SIG-M5 (cell line): ENCODE results near the gene ATP6V1G2.

Experiments
- DNase-seq: peaks from one replicate; lab custom pipeline; 2025; lab: John Stamatoyannopoulos, UW

The ATP6V1G2 gene

DNA sequence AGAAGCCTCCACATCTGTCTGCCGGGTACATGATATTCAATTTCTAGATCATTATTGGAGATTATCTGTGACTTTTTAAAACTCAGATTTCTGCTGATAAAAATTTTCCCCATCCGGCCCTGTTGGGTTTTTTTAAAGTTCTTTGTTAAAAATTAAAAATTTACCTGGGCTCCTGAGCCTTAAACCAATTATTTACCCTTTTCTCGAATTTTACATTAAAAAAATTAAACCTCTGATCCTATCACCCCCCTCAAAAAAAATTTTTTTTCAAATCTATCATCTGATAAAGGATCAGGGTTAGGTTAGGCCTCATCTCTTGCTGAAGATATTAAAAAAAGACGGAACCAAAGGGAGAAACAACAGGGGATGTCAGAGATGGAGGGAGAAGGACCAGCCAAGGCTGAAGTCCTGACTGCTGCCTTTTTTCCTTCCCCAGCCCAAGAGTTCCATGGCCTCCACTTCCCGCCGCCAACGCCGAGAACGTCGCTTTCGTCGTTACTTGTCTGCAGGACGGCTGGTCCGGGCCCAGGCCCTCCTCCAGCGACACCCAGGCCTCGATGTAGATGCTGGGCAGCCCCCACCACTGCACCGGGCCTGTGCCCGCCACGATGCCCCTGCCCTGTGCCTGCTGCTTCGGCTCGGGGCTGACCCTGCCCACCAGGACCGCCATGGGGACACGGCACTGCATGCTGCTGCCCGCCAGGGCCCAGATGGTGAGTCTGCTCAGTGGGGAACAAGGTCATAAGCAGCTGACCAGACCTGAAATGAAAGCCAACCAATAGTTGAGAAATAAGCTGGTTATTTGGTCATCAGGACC, 1.5 kb upstream of the ATP6V1G2 start:
- no peak for DNase-seq

DNA sequence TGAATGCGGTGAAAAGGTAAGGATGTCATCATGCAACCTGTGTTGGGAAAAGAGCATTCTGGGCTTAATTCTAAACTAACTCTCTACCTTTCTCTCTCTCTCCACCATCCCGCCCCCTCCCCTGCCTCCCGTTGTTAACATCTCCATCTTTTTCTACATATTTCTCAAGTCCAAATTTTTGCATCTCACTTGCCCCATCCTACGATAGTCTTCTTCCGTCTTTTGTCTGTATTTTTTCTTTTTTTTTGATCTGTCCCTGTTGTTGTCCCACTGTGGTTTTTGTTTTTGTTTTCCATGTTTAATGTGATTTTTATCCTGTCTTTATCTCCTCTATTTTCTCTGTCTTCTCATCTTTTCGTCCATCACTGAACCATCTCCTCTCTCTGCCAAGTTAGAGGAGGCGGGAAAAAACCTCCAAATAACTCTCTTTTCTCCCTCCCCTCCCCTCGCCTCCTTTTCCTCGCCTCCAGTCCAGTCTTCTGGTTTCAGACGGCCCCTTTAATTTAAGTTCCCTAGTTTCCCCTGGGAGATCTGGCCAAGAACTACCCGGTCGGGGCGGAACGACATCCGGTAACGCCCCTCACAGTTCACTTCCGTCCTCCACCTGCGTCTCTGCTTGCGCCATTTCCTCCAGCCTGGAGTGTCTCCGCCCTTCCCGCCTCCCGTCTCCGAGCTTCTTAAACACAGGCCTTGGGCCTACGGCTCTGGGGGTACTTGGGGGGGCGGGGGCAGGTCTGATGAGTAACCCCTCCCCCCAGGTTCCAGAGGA, 734 bp upstream of the ATP6V1G2 start, which contains the start of gene NFKBIL1:
Gene NFKBIL1 (plus strand): TSS at position 651 of the 769 bp plus-strand sequence. CDS start 87 bp downstream, at position 738.
- DNase-seq, result peak; percentile 95

DNA sequence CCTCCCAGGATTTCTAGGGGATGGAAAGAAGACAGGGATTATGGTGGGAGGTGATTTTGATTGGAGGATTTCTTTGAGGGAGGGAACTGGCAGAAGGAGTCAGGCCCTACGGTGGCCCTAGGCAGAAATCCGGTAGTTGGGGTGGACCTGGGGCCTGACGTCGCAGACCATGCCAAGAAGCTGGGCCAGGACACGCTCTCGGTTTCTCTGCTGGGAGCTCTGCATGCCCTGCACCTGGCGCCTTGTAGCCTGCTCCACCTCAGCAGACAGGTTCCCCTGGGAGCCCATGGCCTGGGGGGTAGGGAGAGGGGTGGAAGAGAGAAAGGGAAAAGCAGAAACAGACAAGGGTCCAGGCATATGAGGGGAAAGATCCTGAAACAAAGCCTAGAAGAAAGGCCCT, 1.1 kb downstream of the ATP6V1G2 start:
- DNase-seq, result no peak

DNA sequence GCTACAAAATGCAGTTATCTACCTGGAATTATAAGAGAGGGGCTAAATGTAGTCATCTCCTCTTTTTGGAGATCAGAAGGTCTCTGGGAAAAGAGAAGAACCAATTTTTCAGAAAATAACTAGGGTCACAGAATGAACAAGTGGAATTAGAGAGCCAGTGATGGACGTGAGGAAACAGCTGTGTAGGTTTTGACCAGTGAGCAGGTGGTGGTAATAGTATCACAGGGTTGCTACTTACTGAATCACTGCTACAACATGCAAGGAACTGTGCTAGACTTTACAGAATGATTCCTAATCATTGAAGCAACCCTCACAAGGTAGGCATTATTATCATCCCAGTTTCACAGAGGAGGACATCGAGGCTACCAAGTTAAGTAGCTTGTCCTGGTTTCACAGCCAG, 1.7 kb downstream of the ATP6V1G2 start:
- no peak for DNase-seq

DNA sequence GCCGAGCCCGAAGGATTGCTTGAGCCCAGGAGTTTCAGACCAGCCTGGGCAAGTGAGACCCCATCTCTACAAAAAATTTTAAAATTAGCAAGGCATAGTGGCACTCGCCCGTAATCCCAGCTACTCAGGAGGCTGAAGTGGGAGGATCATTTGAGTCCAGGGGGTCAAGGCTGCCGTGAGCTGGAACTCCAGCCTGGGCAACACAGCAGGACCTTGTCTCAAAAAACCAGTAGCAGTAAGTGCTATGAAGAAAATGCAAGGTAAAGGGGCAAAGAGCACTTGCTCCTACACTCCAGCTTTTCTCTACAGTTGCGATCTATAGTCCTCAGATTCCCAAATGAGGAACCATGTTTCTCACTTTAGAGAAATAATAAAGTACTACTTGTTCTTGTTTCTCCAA, 2.8 kb downstream of the ATP6V1G2 start:
- no peak for DNase-seq

DNA sequence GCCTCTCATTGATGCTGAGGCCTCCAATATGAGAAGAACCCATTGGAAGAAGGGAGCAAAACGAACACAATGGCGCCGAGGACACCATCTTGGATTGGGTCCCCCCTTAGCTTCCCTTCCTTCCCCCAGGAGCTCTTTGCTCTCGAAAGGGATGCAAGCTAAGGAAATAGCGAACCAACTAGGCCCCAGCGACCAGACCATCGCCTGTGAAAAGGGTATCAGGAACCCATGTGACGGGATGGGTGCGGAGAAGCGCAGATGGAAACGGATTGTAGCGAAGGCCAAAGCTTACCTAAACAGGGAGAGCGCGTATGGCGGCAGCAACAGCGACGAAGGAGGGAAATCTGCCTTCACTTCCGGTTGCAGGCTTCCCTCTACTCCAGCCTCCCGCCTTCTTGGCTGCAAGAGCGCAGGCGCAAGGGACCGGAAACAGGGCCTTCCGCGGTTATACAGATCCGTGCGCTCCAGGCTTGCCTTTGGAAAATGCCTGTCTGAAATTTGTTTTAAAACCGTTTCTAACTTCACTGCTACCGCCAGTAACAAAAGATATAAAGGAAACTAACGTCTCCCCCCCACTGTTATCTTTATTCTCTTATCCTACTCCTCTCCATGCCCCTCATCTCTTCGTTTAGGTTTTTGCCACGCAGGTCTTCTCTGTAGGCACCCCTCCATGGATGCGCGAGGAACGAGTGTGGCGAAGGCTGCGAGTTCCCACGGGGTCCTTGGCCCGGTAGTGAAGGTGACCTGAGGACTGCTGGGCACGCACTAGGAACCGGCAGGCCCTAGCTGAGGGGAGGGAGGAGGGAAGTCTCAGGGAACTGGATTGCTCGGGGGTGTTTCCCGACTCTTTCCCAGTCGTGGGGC, 4.5 kb downstream of the ATP6V1G2 start, which contains the start of gene DDX39B:
Gene DDX39B (minus strand): TSS at position 346 of the 864 bp plus-strand sequence. CDS start 1,471 bp downstream, outside the sequence.
- peak; percentile 78 for DNase-seq

DNA sequence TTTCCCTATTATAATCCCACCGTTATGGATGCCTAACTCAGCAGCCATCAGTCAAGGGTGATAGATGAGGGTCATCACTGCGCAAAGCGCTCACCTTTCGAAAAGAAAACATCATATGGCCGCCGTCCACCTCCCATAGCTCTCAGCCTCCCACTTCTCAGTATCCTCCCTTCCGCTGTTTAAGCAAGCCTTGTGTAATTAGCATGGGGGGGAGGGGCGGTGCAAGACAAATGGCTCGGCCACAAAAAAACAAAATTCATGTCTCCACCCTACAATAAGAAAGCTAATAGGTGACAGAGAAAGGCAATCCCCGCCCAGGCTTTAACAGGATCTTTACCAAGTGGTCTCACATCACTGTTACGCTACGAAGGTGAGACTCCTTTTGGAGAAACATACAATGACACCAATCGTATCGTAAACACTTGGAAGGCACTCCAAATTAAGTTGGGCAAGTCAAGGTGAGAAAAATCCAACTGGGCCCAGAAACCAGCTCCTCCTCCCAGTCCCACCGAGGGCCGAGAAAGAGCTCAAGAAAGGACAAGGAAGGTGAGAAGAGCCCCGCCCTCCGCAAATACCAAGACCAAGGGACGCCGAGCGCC, 5.2 kb downstream of the ATP6V1G2 start:
- no peak for DNase-seq

DNA sequence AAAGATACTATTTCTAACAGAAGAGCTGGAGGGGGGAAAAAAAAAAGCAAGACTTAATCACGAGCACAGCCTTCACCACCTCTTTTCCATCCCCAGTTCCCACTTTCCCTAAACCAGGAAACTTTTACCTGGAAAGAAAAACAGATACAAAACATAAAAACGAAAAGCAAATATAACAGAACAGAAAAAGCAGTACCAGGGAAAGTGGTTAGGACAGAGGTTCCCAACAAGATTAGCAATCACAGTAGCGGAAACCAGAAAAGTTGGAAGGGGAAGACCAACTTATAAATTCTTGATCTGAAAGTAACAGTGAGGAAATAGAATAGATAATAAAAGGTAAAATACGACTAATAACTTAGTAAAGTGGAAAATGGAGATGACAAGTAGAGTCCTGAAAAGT, 5.8 kb downstream of the ATP6V1G2 start:
- no peak for DNase-seq

DNA sequence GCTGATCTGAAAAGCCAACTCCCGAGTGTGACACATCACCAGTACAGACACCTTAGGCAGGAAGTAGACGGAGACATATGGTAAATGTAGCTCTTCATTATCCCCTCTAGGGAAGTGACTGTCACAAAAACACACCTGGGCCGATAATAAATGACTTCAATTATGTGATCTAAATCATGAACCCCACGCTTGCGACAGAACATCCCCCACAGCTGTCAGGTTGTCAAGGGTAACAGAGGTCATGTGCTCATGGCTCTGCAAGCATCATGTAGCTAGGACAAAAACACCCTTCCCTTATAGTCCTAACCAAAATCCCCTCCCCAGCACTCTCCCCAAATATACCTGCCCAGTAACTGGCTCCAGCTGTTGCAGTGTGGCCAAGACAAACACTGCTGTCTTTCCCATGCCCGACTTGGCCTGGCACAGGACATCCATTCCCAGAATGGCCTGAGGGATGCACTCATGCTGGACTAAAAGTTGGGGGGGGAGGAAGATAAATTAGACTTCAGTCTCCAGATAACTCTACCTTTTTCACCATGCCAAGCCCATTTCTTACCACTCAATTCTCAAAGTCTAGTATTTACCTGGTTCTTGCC, 7.5 kb downstream of the ATP6V1G2 start:
- no peak for DNase-seq

DNA sequence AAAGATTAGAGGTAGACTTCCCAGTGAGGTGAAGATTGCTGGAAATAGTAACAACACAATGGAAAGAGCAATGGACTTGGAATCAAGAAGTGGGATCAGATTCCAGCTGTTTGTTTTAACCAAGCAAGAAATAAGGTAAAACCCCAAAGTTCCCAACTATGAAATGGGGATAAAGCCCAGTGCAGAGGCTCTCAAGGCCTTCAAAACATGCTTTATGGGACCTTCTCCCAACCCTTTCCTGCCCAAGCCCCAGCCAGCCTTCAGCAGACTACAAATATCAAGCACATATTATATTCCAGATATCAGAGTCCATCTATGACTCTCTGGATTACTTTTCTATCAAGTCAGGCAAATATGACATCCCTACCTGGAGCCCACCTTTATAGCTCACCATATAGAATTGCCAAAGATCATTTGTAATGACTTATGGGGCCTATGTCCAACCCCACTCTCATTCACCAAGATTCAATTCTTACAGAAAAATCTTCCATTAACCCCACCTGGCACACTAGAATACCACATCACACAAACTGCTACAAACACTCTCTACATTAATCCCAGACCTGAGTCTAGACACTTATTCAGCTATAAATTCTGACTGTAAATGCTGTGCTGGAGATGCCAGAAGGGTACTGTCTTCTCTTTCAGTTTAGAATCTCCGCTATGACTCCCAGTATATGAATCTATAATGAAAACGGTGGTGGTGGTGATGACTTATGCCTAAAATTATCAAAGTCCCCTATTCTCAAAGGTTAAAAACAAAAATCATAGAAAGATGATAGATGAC, 10.7 kb downstream of the ATP6V1G2 start:
- DNase-seq, result no peak

DNA sequence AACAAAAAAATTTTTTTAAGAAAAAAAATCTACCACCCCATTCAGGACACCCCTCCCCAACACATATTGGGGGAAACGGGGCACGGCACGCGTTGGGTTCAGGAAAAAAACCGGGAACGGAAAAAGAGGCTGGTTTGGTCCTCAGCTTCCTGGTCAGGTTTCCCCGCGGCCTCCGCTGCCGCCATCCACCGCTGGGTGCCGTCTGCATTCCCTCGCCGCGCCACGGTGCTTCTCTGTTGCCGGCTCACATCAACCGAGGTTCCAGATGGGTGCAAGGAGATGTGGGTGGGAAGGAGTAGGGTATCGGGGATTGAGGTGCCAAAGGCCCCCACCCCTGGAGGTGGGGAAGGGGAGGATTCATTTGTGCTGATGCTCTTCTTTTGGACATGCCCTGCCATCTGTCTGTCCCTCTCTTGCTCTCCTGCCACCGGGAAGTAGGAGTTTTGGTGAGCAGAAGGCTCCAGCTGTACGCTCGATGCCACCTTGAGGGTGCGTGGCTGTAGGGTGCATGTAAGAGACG, 11.8 kb downstream of the ATP6V1G2 start:
- no peak for DNase-seq

DNA sequence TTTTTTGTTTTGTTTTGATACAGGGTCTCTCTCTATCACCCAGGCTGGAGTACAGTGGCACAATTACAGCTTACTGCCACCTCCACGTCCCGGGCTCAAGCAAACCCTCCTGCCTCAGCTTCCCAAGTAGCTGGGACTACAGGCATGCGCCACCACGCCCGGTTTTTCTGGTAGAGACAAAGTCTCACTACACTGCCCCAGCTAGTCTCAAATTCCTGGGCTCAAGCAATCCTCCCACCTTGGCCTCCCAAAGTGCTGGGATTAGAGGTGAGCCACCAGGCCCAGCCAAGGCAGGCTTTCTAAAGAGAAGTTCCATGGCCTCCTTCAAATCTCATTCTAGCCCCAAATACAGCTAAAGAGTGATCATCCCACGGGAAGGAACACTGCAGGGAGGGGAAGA, 12.4 kb downstream of the ATP6V1G2 start:
- no peak for DNase-seq

DNA sequence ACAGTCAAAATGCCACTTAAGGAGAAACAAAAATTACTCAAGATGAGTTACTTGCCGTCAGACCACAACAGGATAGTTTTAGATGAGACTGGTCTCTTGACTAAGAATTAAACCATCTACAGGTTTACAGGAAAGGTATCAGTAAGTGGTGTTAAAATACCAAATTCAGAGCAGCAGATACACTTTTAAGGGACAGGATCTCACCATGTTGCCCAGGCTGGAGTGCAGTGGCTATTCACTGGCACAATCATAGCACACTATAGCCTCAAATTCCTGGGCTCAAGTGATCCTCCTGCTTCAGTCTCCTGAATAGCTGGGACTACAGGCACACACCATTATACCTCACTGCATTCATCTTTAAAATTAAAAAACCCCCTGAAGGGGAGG, 13.0 kb downstream of the ATP6V1G2 start:
- DNase-seq, result no peak

DNA sequence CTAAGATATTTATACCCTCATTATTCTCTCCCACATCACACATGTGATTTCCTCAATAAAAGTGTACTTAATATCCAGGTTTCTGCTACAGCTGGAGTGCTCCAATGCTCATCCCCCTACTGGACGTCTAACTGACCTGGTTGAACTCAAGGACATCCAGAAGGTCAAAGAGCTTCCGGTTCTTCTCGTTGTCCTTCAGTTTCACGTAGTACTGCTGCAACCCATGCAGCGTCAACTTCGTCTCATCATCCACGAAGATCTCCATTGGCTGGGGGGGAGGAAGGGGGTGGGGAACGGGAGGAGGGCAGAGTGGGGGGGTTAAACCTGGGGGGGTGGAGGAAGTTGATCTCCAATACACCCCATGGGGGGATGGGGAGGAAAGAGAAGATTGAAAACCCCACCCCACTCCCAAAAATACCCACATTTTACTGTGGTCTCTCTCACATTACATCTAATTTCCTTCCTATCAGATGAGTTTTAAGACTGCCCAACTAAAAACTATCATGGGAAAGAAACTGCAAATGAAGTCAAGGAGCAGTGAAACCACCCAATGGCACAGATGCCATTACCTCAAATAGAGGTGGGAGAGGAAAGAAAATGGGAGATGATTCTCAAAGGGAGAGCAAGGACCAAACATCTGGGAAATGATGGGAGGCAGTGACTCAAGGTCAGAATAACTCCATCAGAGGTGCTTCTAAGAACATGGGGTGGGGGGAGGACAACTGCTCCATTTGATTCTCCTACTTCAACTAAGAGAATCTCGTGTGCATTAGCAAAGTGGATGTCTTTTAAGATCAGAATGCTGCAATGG, 13.6 kb downstream of the ATP6V1G2 start:
- no peak for DNase-seq

DNA sequence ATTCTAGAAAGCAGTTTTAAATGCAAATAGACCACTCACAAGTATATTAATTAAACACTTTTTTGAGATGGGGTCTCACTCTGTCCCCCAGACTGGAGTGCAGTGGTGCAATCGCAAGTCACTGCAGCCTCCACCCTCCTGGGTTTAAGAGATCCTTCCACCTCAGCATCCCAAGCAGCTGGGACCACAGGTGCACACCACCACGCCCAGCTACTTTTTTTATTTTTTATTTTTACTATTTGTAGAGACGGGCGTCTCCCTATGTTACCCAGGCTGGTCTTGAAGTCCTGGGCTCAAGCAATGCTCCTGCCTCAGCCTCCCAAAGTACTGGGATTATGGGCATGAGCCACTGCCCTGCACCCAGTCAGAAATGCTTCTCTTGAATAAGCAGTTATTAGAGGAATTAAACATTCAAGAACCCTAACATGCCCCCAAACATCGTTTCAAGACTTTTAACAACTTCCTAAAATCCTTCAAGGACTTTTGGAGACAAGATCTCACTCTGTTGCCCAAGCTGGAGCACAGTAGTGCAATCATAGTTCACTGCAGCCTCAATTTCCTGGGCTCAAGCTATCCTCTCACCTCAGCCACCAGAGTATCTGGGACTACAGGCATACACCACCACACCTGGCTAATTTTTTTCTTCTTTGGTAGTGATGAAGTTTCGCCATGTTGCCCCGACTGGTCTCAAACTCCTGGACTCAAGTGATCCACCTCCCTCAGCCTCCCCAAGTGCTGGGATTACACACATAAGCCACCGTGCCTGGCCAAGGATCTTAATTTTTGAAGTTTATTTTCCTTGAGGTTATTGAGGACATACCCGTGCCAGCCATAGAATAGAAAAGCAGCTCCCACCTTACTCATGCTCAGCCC, 14.4 kb downstream of the ATP6V1G2 start:
- no peak for DNase-seq

DNA sequence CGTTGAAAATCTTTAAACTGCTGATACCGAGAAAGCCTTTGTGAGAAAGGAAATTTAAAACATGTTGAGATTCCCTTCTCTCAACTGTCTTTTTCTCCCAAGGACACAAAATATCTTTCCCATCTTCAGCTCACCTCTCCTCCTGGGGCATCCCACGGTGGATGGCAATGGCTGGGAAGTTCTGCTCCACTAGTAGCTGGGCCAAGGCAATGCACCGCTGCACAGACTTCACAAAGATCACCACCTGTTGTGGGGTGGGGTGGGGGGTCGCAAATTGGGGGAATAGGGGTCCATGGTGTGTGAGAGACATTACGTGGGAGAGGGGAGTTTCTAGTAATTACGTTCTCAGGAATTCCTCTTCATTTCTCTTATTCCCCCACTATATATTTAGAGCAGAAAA, 15.2 kb downstream of the ATP6V1G2 start:
- no peak for DNase-seq

DNA sequence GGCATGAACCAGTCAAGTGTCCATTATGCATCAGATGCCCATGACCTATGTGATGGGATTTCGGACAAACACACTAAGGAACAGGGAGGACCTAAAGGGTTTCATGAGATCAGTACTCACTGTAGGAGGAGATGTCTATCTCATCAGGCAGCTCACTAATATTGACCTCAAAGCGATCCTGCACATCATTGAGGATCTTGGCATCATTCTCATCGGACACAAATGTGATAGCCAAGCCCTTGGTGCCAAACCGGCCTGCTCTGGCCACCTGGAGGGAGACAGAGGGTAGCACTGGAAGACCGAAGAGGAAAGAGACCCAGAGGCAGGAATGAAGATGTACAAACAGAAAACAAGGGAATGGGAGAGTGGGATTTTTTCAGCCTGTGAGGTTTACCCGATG, 15.7 kb downstream of the ATP6V1G2 start:
- DNase-seq, result no peak

DNA sequence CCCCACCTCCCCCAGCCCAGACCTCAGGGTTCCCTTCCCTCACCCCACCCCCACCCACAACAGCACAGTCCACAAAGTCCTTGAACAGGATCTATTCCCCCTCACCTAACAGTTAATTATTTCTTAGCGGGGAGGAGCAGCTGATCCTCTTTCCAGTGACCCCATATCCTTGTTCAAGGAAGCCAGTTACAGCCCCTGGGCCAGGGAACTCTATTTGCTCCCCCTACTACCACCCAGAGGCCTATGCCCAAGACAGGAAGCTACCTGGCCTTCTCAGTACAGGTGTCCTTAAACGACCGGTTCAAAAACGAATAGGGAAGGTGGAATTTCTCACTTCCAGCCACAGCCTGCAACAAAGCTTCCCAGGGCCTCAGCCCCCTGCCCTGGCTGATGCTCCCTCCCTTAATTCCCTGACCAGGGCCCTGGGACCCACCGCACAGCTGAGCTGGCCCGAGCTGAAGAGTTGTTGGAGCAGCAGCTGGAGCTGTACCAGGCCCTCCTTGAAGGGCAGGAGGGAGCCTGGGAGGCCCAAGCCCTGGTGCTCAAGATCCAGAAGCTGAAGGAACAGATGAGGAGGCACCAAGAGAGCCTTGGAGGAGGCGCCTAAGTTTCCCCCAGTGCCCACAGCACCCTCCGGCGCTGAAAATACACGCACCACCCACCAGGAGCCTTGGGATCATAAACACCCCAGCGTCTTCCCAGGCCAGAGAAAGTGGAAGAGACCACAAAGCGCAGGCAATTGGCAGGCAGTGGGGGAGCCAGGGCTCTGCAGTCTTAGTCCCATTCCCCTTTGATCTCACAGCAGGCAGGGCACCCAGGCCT, 16.9 kb downstream of the ATP6V1G2 start:
- no peak for DNase-seq
